GM18526 (cell line): ENCODE data around the gene BCL11B.

Experiments used
- POLR2A ChIP-seq: IDR thresholded peaks from 3 replicates; pipeline ENCODE4 v1.6.1; 2011; ENCODE audit not compliant: insufficient read length; ENCODE audit errors: extremely low read depth

Gene BCL11B

GRCh38 chr14:99264691-99265450, 7.1 kb downstream of the BCL11B start:
- TF ChIP-seq POLR2A, result no peak

GRCh38 chr14:99263564-99264330, 8.2 kb downstream of the BCL11B start:
- TF ChIP-seq POLR2A, result no peak

GRCh38 chr14:99262977-99263448, 9.0 kb downstream of the BCL11B start:
- TF ChIP-seq POLR2A, result no peak

- no peak for TF ChIP-seq POLR2A
Observed at GRCh38 chr14:99261912-99262787, 9.8 kb downstream of the BCL11B start.

- TF ChIP-seq POLR2A, result no peak
Observed at GRCh38 chr14:99260587-99261551, 11.1 kb downstream of the BCL11B start.

GRCh38 chr14:99260116-99260515, 11.9 kb downstream of the BCL11B start:
- no peak for TF ChIP-seq POLR2A

- no peak for TF ChIP-seq POLR2A
Observed at GRCh38 chr14:99258876-99259726, 12.9 kb downstream of the BCL11B start.

GRCh38 chr14:99258341-99258861, 13.6 kb downstream of the BCL11B start:
- TF ChIP-seq POLR2A, result no peak

- no peak for TF ChIP-seq POLR2A
Observed at GRCh38 chr14:99257673-99258221, 14.2 kb downstream of the BCL11B start.

- no peak for TF ChIP-seq POLR2A
Observed at GRCh38 chr14:99257122-99257672, 14.8 kb downstream of the BCL11B start.

- no peak for TF ChIP-seq POLR2A
Observed at GRCh38 chr14:99256483-99256874, 15.5 kb downstream of the BCL11B start.

GRCh38 chr14:99255621-99256482, 16.1 kb downstream of the BCL11B start:
- TF ChIP-seq POLR2A, result no peak
